WTC11 (cell line): ENCODE results near the gene CD48. TPM values are rescaled to one million over a fixed set of nuclear protein-coding genes. Genes with fewer than 3 reads are reported as not detected.

Source experiments
- ATAC-seq: fragments of 200-7000 bp; cut with Tn5 transposase; 2 replicates; pipeline ENCODE4 v1.10.0; 2021; ENCODE audit warnings: mild to moderate bottlenecking, moderate library complexity
- CTCF ChIA-PET: fragments of 300-600 bp; sonication (Branson Sonifier 250); formaldehyde crosslinking; loops from one replicate; lab custom pipeline; 2021; ENCODE audit warnings: antibody characterized with exemption; lab: Charles Lee
- POLR2A ChIA-PET: fragments of 350-600 bp; sonication (Branson Sonifier 250); formaldehyde crosslinking; loops from one replicate; lab custom pipeline; 2021; ENCODE audit warnings: antibody characterized with exemption; lab: Charles Lee
- DNase-seq: peaks from one replicate; pipeline ENCODE4 v3.0.0; 2021; ENCODE audit warnings: low spot score
- H3K27ac Mint-ChIP-seq: 2 replicates; pipeline ENCODE4 v1.8.0; 2021; ENCODE audit warnings: mixed read lengths
- H3K27me3 Mint-ChIP-seq: 2 replicates; pipeline ENCODE4 v1.8.0; 2021; ENCODE audit warnings: low read depth, mild to moderate bottlenecking, moderate library complexity, mixed read lengths
- H3K36me3 Mint-ChIP-seq: 2 replicates; pipeline ENCODE4 v1.8.0; 2021; ENCODE audit warnings: mixed read lengths
- H3K4me1 Mint-ChIP-seq: 2 replicates; pipeline ENCODE4 v1.8.0; 2022; ENCODE audit warnings: mixed read lengths
- H3K4me3 Mint-ChIP-seq: 2 replicates; pipeline ENCODE4 v1.8.0; 2021; ENCODE audit warnings: mild to moderate bottlenecking, moderate library complexity, mixed read lengths
- H3K9me3 Mint-ChIP-seq: 2 replicates; pipeline ENCODE4 v1.8.0; 2021; ENCODE audit warnings: mixed read lengths
- ATF3 ChIP-seq: sonication (generic); formaldehyde crosslinking; conservative IDR thresholded peaks from 2 replicates; pipeline ENCODE4 v1.8.1; 2022; ENCODE audit warnings: mild to moderate bottlenecking, missing genetic modification reagents
- ATF6 ChIP-seq: sonication (generic); formaldehyde crosslinking; IDR thresholded peaks from 2 replicates; pipeline ENCODE4 v1.8.1; 2023; ENCODE audit warnings: mild to moderate bottlenecking, missing genetic modification reagents
- CREB1 ChIP-seq: sonication (generic); formaldehyde crosslinking; IDR thresholded peaks from 2 replicates; pipeline ENCODE4 v1.8.0; 2023; ENCODE audit warnings: mild to moderate bottlenecking, missing genetic modification reagents
- CTCF ChIP-seq: fragments of 200-600 bp; IDR thresholded peaks from 2 replicates; pipeline ENCODE4 v1.8.0; 2022; ENCODE audit warnings: antibody characterized with exemption
- E2F5 ChIP-seq: sonication (generic); formaldehyde crosslinking; IDR thresholded peaks from 2 replicates; pipeline ENCODE4 v1.8.1; 2022; ENCODE audit warnings: mild to moderate bottlenecking, moderate library complexity, missing genetic modification reagents
- EMX1 ChIP-seq: fragments of 250-450 bp; sonication (Bioruptor Pico); IDR thresholded peaks from 2 replicates; pipeline ENCODE4 v1.8.0; 2021; ENCODE audit warnings: mild to moderate bottlenecking
- ERG ChIP-seq: fragments of 250-450 bp; sonication (Bioruptor Pico); IDR thresholded peaks from 2 replicates; pipeline ENCODE4 v1.8.0; 2021; ENCODE audit warnings: mild to moderate bottlenecking
- ETV6 ChIP-seq: sonication (generic); formaldehyde crosslinking; IDR thresholded peaks from 2 replicates; pipeline ENCODE4 v1.8.1; 2022; ENCODE audit warnings: mild to moderate bottlenecking, missing genetic modification reagents
- FOXJ3 ChIP-seq: sonication (generic); formaldehyde crosslinking; IDR thresholded peaks from 2 replicates; pipeline ENCODE4 v1.9.0; 2021; ENCODE audit warnings: missing genetic modification reagents, mild to moderate bottlenecking, borderline replicate concordance
- GRHL2 ChIP-seq: fragments of 250-450 bp; sonication (Bioruptor Pico); IDR thresholded peaks from 2 replicates; pipeline ENCODE4 v1.8.0; 2022; ENCODE audit warnings: mild to moderate bottlenecking, moderate library complexity; ENCODE audit not compliant: insufficient replicate concordance, severe bottlenecking
- IRF1 ChIP-seq: sonication (generic); formaldehyde crosslinking; IDR thresholded peaks from 2 replicates; pipeline ENCODE4 v1.8.0; 2023; ENCODE audit warnings: missing genetic modification reagents
- IRF2 ChIP-seq: sonication (generic); formaldehyde crosslinking; IDR thresholded peaks from 2 replicates; pipeline ENCODE4 v1.8.0; 2022; ENCODE audit warnings: low read depth, missing genetic modification reagents, borderline replicate concordance
- MXD4 ChIP-seq: fragments of 250-450 bp; sonication (Bioruptor Pico); IDR thresholded peaks from 2 replicates; pipeline ENCODE4 v1.8.0; 2021; ENCODE audit warnings: mild to moderate bottlenecking, moderate library complexity, borderline replicate concordance
- NR2C2 ChIP-seq: sonication (generic); formaldehyde crosslinking; IDR thresholded peaks from 2 replicates; pipeline ENCODE4 v1.8.0; 2022; ENCODE audit warnings: mild to moderate bottlenecking, missing genetic modification reagents
- NR3C1 ChIP-seq: sonication (generic); formaldehyde crosslinking; conservative IDR thresholded peaks from 2 replicates; pipeline ENCODE4 v1.8.1; 2023; ENCODE audit warnings: low read depth, mild to moderate bottlenecking, missing genetic modification reagents
- PREB ChIP-seq: sonication (generic); formaldehyde crosslinking; IDR thresholded peaks from 2 replicates; pipeline ENCODE4 v1.8.1; 2022; ENCODE audit warnings: mild to moderate bottlenecking, missing genetic modification reagents, moderate library complexity, borderline replicate concordance
- ZMAT4 ChIP-seq: fragments of 250-450 bp; sonication (Bioruptor Pico); IDR thresholded peaks from 2 replicates; pipeline ENCODE4 v1.9.0; 2021; ENCODE audit warnings: mild to moderate bottlenecking
- ZNF425 ChIP-seq: fragments of 250-450 bp; sonication (Bioruptor Pico); conservative IDR thresholded peaks from 2 replicates; pipeline ENCODE4 v1.9.0; 2021; ENCODE audit warnings: mild to moderate bottlenecking
- total RNA-seq: library from RNA; stranded (reverse); gene quantifications from 3 replicates; pipeline ENCODE4 v1.2.3, GENCODE V29; 2021

Gene CD48
- total RNA-seq, 1 experiment from 2014 or later, result 0.66 TPM

- ChIA-PET POLR2A (no interaction called here), CTCF (no interaction called here)
- Mint-ChIP-seq H3K4me3 (no peak overlapping the region), H3K27me3 (no peaks in the 10 kb centered on the region), H3K9me3 (peaks cover 38% of the 10 kb centered on the region), H3K36me3 (peaks cover 38% of the 10 kb centered on the region)
- ATAC-seq, result no peak
- DNase-seq, result no peak
- TF ChIP-seq ETV6 (CRISPR knock-in tag) (no peak), CTCF (no peak), NR3C1 (no peak), E2F5 (CRISPR knock-in tag) (no peak), ERG (no peak), ATF3 (no peak), CREB1 (CRISPR knock-in tag) (no peak), IRF2 (CRISPR knock-in tag) (no peak), ZNF425 (CRISPR knock-in tag) (no peak), ZMAT4 (CRISPR knock-in tag) (no peak)
- TF ChIP-seq, all 79 proteins: peak for 0
- Mint-ChIP-seq H3K27ac (no peak overlapping the region), H3K4me1 (peaks cover 21% of the 10 kb centered on the region)
These were observed 41.8 kb downstream of the CD48 start for GRCh38 chr1:160669802-160670201.

GRCh38 chr1:160669276-160669675 is 42.3 kb downstream of the CD48 start:
- no peak overlapping the region for H3K27ac Mint-ChIP-seq
- CTCF ChIA-PET, result no interaction called here
- POLR2A ChIA-PET, result no interaction called here
- H3K27me3 Mint-ChIP-seq, result no peaks in the 10 kb centered on the region
- H3K4me1 Mint-ChIP-seq, result peaks cover 25% of the 10 kb centered on the region
- no peak overlapping the region for H3K4me3 Mint-ChIP-seq
- no peak for DNase-seq
- peaks cover 41% of the 10 kb centered on the region for H3K9me3 Mint-ChIP-seq
- TF ChIP-seq NR2C2 (CRISPR knock-in tag) (no peak), ERG (no peak), ATF6 (CRISPR knock-in tag) (no peak), FOXJ3 (CRISPR knock-in tag) (no peak), MXD4 (no peak), GRHL2 (no peak), PREB (CRISPR knock-in tag) (no peak), EMX1 (CRISPR knock-in tag) (no peak), IRF1 (no peak)
- TF ChIP-seq, all 79 proteins: peak for 0
- ATAC-seq, result no peak
- peaks cover 38% of the 10 kb centered on the region for H3K36me3 Mint-ChIP-seq
